Gastrocnemius medialis (tissue), 4 donors: Measurements from ENCODE around the gene ADGRD1.

Experiments used
- CTCF ChIP-seq, 5 experiments: fragments of 450-650 bp in 3 of 5; fragments of 200-600 bp in 2 of 5; sonication (generic) in 2 of 5; IDR thresholded peaks in 4 of 5; conservative IDR thresholded peaks in 1 of 5; 1 replicate in 4 of 5; 2 replicates in 1 of 5; pipeline ENCODE4 v1.5.1; 2016 to 2019; ENCODE audit warnings: antibody characterized with exemption in 5 of 5, mild to moderate bottlenecking in 3 of 5, moderate library complexity in 3 of 5
- POLR2A ChIP-seq, 2 donors: fragments of 450-650 bp; IDR thresholded peaks; one replicate each; pipeline ENCODE4 v1.6.1; 2017; ENCODE audit warnings: antibody characterized with exemption in 2 of 2, mild to moderate bottlenecking in 2 of 2, moderate library complexity in 2 of 2

- TF ChIP-seq POLR2A (IDR thresholded peaks at IDR 0.05): no peak
- TF ChIP-seq CTCF (IDR thresholded peaks at IDR 0.05 in 4 of 5, conservative IDR thresholded peaks at IDR 0.05 in 1 of 5): no peak
Observed at GRCh38 chr12:131153016-131153415, 199.3 kb downstream of the ADGRD1 start.
